ENCODE measurements around the gene MTMR6. TPM values are rescaled to one million over a fixed set of nuclear protein-coding genes. Genes with fewer than 3 reads are reported as not detected.

The MTMR6 gene
- total RNA-seq (2014; rRNA removed), result 34.0 and 34.8 TPM in 2 replicates
- polyA plus RNA-seq (2012), result 6.5 TPM

DNA sequence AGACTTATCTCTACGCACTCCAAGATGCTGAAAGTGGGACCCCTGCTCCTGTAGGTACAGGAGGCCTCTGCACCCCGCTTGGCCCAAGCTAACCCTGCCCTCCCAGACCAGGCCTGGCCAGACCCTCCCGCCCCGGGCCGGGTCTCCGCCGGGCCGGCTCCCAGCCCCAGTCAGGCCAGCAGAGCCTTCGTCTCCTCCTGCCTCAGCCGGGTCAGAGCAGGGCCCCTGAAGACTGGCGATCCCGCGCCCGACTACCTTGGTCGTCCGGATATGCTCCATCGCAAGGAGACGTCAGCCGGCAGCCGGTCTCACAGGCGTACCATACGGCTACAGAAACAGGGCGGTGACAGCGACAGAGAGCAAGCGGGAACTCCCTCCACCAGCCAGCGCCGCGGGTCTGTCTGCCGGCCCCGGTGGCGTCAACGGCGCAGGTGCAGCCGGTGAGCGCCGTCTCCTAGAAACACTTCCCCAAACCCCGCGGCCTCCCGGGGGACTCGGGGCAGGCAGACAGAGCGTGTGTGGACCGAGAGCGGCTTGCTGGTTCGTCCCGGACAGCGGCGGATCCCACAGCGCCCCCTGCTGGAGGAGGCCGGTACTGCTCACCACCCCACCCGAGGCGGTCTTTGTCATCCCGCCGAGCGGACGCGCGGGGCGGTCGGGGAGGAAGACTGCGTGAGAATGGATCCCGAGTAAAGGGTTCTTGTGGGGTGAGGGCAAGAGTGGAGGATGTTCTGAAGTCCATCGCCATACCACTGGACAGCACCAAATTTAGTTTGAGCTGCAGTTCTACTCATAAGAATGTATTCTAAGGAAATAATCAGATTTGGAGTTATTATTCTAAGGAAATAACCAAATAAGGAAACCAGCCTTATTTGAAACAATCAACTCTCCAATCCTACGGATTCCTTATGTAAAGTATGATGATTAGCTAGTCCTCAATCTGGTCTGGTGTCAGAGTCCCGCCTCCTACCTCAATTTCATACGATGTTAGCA is at the start of gene MTMR6:
TSS of gene MTMR6 (minus strand) at position 520 of the 993 bp plus-strand sequence. CDS start at position 279, 241 bp downstream.
- peak; percentile 89 for DNase-seq (ENCODE audit: low read depth)

DNA sequence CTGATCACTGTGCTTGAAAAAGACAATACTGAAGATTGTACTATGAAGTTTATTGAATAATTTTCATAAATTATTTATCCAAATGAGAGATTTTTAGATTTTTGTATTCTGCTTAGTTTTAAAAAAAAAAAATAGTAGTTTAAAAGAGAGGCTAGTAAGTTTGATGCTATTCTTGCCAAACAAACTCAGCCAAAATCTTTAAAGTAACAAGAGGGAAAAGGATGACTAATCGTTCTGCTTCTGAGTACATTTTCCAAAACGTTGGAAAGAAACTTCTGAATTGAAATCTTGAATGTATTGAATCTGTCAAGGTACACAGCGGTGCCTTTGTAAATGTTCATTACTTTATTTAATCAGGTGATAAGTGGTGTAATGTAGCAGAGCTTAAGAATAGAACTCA is 48.6 kb upstream of the MTMR6 start:
- DNase-seq (ENCODE audit: low read depth), result no peak

DNA sequence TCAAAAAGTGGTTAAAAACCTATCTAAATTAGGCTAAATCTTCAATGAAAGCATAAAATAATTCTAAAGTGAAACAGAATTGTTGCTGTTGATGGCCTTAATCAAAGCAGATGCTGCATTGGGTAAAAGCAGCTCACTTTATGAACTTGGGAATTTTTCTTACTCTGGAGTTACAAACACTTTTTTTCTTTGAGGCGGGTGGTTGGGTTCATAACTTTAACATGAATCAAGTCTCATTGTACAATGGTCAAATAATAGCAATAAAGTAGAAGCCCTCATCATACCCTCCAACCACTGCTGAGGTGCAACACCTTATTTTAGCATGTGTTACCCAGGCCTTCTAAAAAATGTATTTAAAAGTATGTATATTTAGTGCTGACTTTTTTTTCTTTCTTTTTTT is 43.3 kb upstream of the MTMR6 start:
- peak; percentile 41 for DNase-seq (ENCODE audit: low read depth)

DNA sequence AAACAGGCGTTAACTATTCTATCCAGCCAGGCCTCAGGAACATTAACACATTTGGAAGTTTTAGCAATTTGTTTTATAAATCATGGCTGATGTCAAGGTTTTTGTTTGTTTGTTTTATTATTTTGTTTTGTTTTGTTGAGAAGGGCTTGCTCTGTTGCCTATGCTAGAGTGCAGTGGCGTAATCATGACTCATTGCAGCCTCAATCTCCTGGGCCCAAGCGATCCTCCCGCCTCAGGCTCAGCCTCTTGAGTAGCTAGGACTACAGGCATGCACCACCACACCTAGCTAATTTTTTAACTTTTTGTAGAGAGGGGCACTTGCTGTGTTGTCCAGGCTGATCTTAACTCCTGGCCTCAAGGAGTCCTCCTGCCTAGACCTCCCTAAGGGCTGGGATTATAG is 42.4 kb upstream of the MTMR6 start:
- DNase-seq (ENCODE audit: low read depth), result peak; percentile 58

DNA sequence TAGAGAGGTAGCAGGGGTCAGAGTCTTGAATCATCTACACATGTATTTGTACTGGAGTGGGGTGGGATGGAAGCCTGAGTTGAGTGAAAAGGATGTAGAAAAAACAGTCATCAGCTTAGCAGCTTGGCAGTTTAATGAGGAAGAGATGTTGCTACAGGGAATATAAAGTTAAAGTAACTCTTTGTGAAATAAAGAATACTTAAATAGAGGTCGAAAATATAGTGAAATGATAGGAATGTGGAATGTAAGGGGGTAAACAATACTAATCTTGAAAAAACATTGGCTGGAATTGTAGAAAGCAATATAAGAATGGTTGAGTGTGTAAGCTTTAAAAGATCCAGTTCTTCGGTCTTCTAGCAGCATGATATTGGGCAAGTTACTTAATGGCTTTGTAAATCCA is 36.8 kb upstream of the MTMR6 start:
- no peak for DNase-seq (ENCODE audit: low read depth)

DNA sequence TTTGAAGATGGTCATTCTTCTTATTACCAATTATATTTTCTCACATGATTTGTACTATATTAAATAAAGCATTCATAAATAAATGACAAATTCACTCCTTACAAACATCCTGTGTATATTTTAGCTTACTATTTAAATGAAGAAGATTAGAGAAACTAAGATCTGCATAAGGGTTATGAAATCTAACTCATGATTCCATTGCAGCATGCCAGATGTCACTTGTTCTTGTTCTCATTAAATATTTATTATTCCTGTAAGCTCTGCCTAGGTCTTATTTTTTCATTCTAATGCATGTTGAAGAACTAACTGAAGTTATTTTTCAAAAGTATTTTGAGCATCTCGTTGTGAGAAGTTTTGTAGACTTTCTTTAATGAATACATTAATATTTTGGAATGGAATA is 32.5 kb upstream of the MTMR6 start:
- no peak for DNase-seq (ENCODE audit: low read depth)

DNA sequence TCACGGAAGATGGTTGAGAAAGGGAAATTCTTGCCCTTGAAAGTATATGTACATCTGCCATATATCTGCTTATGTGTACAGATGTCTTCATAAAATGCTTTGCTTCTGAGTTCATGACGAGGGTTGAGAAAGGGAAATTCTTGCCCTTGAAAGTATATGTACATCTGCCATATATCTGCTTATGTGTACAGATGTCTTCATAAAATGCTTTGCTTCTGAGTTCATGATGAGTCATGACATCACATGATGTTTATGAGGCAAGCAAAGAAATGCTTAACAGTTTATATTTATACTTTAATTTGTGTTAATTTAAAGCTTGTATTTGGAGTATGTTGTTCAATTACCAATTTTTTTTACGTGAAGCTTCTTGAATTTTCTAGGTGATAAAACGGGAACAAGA is 31.7 kb upstream of the MTMR6 start:
- peak; percentile 61 for DNase-seq (ENCODE audit: low read depth)

DNA sequence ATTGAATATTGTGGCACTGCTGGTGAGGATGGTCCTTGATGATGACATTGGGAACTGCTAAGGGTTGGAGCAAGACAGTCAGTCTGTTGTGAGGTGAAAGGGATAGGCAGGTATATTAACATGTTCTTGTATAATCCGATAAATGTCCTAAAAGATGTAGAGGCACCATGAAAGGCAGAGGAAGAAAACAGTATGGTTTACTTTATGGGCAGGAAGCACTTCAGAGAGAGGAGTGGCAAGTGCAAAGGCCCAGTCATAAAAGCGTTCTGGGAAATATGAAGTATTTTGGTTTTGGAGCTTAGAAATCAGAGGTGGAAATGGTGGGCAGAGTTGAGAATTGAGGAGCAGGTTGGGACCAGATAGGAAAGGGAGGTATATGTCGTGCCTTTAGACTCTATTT is 23.6 kb upstream of the MTMR6 start:
- no peak for DNase-seq (ENCODE audit: low read depth)

DNA sequence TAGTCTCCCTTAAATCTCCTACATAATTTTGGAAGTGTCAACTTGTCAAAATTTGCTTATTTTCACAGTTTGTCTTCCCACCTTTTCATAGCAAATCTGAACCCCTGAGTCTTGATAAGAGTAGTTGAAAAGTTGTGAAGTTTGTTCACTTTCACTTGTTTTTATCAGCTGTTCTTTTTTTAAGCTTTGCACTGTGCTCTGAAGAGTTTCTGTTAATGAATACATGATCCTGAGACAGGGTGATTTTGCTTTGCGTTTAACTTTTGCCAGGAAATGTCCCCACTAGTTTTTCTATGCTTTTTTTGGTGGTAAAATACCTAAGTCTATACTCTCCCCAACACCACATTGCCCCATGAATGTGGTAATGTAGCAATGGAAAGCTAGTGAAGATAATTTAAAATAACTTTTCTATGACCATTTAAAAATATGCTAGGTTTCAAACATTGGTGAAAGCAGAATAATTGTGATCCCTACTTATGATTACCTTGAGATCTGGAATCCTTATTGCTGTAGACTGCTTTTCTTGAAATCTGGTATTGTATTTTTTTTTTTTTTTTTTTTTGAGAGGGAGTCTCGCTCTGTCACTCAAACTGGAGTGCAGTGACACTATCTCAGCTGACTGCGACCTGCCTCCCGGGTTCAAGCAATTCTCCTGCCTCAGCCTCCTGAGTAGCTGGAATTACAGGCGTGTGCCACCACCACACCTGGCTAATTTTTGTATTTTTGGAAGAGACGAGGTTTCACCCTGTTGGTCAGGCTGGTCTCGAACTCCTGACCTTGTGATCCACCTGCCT is 19.6 kb upstream of the MTMR6 start:
- DNase-seq (ENCODE audit: low read depth), result no peak

DNA sequence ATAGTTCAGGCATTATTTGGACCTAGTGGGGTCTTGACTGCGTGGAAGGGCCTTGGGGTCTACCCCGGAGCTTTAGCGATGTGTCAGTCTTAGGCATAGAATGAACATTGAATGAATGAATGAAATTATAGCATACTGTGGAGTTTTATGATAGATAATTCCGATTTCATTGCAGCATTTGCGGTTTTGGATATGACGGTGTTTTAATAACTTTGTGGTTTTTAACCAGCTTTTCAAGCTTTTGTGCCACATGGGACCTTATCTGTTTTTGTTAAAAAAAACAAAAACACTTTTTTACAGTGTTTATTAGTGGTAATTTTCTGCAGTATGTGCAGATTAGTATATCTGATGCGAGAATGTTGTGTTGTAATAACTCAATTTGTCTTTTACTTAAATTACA is 14.8 kb upstream of the MTMR6 start:
- DNase-seq (ENCODE audit: low read depth), result no peak

DNA sequence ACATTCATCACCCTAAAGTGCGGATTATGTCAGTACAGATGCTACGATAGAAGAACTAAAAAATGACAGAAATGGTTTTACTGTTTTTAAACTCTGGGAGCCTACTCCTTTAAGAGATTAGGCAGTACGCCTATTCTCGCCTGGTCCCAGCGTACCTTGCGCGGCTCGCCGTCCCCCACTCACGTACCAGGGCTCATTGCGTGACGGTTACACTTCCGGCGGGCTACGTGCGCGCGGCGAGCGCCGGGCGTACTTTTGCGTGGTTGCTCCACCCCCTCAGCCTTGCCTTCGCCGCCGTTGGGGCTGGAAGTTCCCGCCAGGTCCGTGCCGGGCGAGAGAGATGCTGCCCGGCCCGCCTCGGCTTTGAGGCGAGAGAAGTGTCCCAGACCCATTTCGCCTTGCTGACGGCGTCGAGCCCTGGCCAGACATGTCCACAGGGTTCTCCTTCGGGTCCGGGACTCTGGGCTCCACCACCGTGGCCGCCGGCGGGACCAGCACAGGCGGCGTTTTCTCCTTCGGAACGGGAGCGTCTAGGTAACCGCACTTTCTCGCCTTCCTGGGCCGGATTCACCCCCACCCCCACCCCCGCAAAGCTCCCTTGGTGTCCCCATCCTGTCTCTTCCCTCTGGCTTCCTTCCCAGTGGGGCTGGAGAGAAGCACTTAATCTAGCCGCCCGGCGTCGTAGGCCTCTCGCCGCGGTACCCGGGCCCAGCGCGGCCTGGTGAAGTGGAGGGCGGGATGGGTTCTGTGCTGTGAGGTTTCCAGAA is 14.2 kb upstream of the MTMR6 start, which contains the start of gene NUP58:
TSS of gene NUP58 (plus strand) at position 279 of the 767 bp plus-strand sequence. CDS start at position 428, 149 bp downstream.
- DNase-seq (ENCODE audit: low read depth), result peak; percentile 94

DNA sequence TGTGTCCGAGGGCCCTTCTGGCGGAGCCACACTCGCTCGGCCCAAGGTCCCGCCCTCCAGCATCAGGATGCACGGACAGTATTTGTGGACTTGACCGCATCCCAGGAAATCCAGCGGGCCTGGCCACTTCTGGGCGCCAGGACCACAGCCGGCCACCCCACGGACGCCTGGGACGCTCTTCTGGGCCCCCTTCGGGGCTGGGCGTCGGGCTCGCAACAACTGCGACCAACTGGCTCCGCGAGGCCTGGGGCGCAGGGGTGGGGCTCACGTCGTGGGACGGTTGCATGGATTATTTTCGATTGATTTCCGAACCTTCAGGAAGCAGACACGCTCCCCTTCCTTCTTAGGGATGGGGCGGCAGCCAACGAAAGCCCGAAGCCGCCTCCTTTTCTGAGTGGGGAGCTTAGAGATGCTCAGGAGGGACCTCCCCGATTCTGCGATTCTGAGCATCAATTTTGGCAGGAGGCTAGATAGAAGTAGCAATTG is 13.6 kb upstream of the MTMR6 start:
- no peak for DNase-seq (ENCODE audit: low read depth)

DNA sequence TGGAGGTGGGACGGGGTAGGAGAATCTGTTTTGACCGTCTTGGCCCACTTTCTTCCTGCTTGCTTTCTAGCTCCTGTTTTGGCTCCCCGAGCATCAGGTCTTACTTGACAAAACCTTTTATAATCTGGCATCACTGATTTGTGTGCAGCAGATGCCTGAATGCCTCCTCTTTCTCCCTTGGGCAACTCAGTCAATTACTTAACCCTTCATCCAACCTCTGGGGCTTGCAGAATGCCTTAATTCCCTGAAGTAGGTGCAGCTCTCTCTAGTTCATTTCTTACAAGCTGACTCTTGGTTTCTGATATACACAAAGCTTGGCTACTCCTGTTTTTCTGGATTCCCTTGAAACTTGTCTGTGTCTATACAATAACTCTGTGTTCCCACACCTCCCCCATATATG is 8.4 kb upstream of the MTMR6 start:
- DNase-seq (ENCODE audit: low read depth), result no peak

DNA sequence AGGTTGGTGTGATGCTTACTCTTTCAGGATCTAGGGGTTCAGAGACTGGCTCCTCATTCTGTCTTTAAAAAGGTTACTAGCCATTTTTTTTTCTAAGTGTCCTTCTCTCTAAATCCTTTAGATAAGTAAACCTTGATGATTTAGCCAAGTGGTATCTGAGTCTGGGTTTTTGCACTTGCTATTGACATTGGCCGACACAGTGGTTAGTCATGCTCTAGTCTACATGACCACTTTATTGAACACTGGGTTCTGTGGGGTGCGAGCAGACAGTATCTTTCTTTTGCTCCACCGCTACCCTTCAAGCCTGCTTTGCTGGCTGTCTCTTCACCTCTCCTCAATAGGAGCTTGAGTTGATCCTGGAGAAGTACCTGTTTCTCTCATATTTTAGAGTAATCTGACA is 7.9 kb upstream of the MTMR6 start:
- no peak for DNase-seq (ENCODE audit: low read depth)

DNA sequence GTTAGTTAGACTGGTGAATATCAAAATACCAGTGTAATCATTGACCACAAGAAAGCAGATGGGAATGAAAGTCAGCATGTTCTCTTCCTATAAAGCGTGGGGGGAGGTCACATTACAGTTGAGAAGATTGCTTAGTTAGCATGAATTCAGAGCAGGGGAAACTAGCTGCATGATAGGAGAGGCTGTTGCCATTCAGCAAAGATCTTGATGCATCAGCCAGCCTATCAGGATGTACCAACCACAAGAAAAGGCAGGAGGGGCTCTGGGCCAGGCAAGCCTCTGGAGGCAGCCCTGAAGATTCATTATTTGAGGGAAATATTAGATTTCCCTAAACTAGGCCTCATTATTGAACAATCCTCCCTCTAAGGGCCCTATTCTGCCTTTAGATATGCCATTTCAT is 5.0 kb upstream of the MTMR6 start:
- DNase-seq (ENCODE audit: low read depth), result peak; percentile 88

DNA sequence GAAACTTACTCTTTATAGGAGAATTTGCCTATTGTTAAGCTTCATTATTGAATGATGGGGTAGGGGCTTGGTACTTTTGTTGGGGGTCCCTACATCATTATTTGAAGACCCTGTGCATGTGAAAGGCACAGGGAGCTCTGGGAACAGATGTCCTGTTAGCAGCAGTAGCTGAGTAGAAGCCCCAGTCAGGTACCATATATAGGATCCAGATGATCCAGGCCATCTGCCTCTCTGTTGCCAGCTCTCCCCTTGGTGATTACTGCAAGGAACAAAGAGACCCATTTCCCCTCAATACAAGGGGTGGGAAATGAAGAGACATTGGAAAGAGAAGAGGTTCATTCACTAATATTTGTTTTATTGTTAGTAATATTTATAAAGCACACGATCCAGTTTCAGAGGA is 4.4 kb upstream of the MTMR6 start:
- DNase-seq (ENCODE audit: low read depth), result no peak

DNA sequence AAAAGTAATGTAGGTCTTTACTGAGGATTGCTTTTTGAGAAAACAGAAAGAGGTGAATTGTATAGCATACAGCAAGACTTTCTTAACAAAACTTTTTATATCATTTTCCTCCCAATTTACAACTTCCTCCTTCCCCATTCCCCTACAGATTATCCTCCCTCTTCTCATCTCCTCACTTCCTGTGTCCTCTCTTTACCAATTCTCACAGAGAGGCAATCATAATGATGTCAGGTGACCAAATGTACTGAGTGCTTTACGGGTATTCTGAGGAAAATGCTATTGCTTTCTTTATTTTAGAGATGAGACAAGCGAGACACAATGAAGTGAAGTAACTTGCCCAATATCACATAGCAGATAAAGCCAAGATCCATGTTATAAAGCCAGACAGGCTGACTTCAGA is 1.7 kb upstream of the MTMR6 start:
- no peak for DNase-seq (ENCODE audit: low read depth)

DNA sequence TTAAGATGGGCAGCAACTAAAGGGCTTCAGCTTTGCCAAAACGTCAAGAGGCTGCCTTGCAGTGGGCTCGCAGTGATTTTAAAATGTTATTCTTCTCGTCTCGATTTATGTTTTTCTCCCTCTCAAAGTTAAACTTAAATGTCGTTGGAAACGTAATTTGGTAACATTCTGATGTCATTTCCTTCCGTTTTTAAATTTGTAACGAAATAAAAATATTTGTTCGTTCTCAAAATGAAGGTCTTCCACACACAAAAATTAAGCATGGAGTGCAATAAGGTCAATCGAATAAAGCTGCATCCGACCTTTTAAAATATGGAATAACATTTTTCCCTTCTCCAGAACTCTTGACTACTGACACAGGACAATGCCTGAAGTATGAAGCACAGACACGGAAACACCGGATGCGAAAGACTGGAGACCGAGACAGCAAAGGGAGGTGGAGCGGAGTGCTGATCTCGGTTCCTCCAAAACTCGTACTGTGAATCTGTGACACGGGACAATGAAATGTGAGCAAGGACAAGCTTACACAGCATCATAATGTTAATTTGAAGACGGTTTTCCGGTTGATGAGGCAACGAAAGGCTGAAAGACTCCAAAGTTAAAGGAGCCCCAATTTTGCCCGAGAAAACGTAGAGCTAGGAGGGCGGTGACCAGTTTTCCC is 850 bp downstream of the MTMR6 start:
- DNase-seq (ENCODE audit: low read depth), result peak; percentile 50

DNA sequence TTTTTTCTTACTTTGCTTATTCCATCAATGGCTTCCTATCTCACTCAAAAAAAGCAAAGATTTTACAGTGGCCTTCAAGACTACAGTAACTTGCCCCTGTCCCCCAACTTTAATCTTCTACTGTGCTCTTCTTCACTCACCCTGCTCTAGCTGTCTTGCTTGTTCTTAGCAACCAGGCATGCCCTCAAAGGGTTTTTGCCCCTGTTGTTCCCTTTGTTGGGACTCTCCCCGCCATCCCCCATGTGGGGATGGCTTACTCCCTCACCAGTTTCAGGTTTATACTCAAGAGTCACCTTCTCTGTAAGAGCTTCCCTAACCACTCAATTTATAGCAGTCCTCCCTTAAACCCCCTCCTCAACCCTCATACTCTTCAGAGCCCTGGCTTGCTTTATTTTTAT is 5.4 kb downstream of the MTMR6 start:
- DNase-seq (ENCODE audit: low read depth), result no peak

DNA sequence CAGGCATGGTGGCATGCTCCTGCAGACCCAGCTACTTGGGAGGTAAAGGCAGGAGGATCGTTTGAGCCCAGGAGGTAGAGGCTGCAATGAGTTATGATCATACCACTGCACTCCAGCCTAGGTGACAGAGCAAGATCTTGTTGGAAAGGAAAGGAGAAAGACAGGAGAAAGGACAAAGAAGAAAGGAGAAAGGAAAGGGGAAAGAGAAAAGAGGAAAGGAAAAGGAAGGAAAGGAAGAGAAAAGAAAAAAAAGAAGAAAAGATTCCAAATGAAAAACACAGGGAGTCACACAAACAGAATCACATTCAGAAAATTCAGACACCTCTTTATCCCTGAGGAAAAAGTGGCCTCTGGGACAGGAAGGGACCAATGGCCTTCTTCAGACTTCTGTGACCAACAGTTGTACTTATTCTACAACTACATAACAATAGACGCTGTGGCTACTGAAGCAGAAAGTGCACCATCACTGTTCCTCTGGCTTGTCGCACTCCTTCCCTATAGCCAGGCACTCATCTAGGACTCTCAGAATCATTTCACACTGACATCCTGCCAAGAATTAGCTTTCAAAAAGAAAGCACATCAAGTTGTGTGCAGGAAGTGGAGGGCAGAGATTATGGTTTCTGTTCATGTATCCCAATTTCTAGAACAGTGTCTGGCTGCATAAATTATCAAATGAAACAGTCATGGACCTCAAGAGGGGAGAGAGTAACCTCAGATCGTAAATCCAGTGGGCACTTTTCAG is 5.9 kb downstream of the MTMR6 start:
- DNase-seq (ENCODE audit: low read depth), result no peak

Measured in LHCN-M2 (cell line).